ENCODE measurements around the gene PKD2.

GRCh38 chr4:88018466-88018865 lies 11.0 kb downstream of the PKD2 start:
- no peak for TF ChIP-seq POLR2A (IDR thresholded peaks at IDR 0.05)
- no peak for TF ChIP-seq CTCF (IDR thresholded peaks at IDR 0.05)
- TF ChIP-seq POLR2AphosphoS5 (IDR thresholded peaks at IDR 0.05; ENCODE audit: insufficient read depth in 1 of 2, low read depth in 1 of 2), result no peak

Data from vagina (tissue), 2 donors.